Central memory CD4-positive, alpha-beta T cell (primary cell): ENCODE results near the gene FYCO1.
"Not testable (repeated sequence)": the region's sequence is repeated elsewhere in the genome, so short reads cannot be mapped to it uniquely, and the experiment has no call there.

Source experiments
- DNase-seq: peaks from one replicate; pipeline ENCODE4 v3.0.0; 2022

FYCO1 gene

DNA sequence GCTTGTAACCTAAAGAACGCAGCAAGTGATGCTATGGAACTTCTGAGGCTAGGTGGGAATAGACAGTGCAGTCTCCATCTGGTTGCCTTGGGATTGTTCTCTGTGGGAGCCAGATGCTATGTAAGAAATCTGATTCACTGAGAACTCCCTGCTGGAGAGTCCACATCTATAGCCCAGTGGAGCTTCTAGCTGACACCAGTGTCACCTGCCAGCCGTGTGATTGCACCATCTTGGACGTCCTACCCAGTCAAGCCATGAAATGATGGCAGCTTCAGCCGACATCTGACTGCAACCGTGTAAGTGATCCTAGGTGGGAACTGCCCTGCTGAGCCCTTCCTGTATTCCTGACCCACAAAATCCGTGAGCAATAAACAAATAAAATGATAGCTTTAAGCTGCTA lies 12.4 kb upstream of the FYCO1 start:
- no peak for DNase-seq

GRCh38 chr3:46007280-46007679 lies 11.7 kb upstream of the FYCO1 start:
- no peak for DNase-seq

DNA sequence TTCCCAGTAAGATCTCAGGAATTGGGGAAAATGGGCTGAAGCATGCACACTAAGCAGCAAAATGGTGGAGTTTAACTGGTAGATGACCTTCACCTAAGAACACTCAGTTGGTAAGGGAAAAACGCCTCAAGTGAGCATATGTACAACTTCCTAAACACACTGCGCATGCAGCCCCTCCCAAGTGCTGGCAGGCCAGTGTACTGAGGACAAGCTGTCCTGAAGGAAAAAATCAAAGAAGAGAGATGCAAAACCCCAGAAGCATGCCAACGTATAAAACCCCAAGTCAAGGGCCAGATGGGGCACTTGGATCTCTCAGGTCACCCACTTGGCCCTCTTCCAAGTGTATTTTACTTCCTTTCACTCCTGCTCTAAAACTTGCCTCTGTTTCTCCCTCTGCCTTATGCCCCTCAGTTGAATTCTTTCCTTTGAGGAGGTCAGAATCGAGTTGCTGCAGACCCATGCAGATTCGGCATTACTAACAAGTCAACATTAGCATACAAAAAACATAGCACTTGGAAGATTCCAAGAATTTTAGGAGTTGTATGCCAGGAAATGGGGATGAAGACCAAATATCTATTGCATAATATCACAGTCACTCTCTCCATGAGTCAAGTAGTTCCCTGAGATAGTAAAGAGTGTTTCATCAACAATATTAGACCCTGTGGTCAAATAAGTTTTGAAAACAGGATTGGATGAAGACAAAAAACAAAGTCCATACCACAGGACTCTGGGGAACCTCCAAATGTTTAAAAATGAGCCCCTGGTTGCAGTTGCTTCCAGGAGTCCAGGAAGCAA lies 10.8 kb upstream of the FYCO1 start:
- DNase-seq, result no peak

DNA sequence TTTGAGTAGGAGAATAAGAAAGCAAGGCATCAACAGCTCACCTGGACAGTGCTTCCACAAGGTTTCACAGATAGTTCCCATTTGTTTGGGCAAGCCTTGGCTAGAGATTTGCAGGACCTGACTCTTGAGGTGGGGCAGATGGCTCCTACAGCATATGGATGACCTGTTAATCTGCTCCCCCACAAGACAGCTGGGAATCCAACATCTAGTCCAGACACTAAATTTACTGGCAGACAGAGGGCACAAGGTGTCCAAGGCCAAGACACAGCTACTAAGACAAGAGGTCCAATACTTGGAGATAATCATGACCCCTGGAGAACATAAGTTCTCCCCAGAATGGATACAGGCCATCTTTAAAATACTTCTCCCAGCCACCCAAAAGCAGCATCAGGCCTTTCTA lies 8.1 kb upstream of the FYCO1 start:
- not testable (repeated sequence) for DNase-seq

GRCh38 chr3:46001178-46001577 lies 5.6 kb upstream of the FYCO1 start:
- no peak for DNase-seq

- no peak for DNase-seq
These were observed 2.3 kb upstream of the FYCO1 start for GRCh38 chr3:45997942-45998341.

- not testable (repeated sequence) for DNase-seq
These were observed 1.9 kb upstream of the FYCO1 start for GRCh38 chr3:45997499-45997898.

DNA sequence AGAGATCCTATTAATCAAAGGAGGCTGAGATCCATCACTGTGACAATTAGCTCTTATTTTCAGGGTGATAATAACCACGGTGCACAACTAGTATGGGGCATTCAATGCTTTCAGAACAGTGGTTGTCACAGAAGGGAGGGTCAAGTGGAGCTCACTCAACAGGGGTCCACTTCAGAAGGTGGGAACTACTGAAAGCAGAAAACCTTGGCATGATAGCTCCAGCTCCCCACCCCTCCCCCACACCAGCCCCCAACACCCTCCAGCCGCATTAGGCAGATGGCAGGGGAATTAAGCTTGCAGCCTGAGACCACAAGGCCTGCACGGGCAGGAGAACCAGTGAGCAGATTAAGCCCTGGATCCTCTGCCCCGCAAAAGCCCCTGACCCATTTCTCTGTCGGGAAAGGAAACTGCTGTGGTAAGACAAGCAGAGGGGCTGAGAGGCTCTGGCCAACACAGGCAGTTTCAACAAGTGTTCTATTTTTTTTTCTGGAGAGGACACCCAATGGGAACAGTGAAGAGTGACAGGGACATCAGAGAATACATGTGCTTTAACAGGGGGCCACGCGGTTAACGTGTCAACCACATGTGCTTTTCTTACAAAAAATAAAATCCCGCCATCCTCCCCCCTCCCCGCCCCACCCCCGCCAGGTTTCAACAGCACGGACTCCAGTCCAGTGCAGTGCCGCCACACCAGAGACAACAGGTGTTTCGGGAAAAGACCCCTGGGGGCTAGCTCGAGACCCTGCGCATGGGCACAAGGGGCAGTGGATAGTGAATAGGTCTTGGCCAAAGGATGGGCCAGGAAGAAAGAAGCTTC lies 997 bp downstream of the FYCO1 start:
- peak; percentile 61 for DNase-seq

DNA sequence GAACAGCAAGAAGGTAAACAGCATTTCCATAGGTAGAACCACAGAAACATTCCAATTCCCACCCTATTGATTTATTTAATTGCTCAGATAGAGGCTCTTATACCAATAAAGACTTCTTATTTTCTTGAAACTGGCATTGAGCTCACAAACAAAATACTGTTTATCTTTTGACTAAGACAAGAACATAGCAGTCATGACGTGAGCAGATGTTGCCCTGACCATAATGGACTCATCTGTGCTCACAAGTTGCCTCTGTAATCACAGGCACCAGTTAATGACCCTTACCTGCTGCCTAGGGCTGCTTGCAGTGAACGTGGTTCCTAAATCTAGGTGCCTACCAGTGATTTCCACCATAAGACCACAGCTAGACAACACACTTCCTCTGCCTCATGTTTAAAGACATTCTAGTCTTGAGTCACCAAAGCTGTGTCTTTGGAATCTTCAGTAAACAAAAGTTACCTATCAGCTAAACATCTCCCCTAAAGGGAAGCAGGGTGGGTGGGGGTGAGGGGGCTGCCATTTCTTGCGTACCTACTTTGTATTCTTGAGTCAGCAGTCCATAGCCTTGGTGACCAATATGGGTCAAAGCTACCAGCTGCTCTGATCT lies 2.1 kb downstream of the FYCO1 start:
- peak; percentile 51 for DNase-seq

GRCh38 chr3:45992821-45993221 lies 2.8 kb downstream of the FYCO1 start:
- no peak for DNase-seq

DNA sequence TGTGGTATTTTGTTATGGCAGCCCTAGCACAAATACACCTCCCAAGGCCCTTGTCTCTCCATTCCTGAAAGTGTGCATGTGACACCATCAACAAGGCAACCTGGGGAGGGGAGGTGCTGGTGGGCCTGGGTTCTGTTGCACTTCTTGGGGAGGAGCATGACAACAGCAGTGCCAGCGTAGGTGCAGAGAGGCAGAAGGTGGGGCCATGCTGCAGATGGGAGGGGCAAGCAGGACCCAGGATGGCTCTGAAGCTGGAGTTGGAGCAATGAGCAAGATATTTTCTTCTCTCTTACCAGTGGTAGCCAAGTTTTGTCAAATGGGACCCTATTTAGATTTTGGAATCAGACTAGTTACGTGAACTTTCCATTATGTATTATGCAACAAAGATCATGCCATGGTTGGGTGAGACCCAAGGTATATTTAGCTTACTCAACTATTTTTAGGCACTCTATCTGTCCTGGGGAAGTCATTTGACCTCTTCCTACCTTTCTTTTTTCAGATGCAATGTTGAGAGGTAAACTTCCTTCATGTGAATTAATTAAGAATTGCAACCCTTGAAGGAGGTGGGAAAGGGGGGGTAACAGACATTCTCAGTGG lies 3.4 kb downstream of the FYCO1 start:
- no peak for DNase-seq

DNA sequence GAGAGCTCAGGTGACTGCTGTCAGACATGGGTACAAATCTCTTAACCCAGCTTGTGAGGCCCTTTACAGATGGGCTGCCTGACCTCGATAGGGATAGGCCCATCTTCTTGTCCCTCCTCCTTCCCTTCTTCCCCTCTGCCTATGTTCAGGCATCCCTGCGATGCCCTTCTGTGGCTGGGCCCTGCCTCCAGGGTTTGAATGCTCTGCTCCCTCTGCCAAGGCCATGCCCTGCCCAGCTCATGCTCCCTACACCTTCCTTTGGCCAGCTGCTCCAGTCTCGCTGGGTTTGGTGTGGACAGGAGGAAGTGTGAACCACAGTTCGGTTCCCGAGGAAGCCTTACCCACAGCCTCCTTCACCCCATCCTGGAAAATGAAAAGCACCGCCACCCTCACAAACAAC lies 4.3 kb downstream of the FYCO1 start:
- DNase-seq, result no peak

DNA sequence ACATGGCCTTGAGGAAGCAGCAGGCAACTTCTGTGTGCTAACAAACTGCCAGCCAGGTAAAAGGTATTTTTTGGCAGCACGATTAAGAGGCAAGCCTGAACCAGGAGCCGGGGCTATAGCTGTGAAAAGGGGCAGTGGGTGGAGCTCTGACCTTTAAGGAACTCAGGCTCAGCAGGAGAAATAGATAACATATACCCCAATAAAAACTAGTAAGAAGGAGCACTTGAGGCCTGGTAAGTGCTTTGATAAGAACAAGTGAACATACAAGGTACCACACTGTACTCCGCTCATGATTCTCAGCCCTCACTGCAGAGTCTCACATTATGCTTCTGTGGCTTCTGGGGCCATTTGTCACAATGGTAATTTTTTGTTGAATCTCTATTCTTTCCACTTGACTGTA lies 5.4 kb downstream of the FYCO1 start:
- no peak for DNase-seq

- DNase-seq, result no peak
These were observed 6.8 kb downstream of the FYCO1 start for GRCh38 chr3:45988804-45989203.

DNA sequence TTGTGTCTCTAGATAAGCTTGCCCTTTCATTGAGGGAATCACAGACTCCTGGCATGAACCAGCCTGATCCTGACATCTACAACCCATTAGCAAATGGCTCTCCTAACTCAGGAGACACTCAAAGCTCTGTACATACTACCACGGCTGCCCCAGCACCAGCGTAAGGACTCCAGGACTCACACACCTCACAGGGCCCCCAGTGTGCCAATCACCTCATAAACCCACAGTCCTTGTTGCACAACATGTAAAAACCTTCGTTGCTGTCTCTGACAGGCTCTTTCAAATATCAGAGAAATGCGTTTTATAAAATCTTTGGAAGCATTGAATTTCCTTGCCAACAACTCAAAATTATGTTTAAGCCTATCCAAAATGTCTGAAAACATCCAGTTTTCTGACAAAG lies 7.3 kb downstream of the FYCO1 start:
- no peak for DNase-seq

DNA sequence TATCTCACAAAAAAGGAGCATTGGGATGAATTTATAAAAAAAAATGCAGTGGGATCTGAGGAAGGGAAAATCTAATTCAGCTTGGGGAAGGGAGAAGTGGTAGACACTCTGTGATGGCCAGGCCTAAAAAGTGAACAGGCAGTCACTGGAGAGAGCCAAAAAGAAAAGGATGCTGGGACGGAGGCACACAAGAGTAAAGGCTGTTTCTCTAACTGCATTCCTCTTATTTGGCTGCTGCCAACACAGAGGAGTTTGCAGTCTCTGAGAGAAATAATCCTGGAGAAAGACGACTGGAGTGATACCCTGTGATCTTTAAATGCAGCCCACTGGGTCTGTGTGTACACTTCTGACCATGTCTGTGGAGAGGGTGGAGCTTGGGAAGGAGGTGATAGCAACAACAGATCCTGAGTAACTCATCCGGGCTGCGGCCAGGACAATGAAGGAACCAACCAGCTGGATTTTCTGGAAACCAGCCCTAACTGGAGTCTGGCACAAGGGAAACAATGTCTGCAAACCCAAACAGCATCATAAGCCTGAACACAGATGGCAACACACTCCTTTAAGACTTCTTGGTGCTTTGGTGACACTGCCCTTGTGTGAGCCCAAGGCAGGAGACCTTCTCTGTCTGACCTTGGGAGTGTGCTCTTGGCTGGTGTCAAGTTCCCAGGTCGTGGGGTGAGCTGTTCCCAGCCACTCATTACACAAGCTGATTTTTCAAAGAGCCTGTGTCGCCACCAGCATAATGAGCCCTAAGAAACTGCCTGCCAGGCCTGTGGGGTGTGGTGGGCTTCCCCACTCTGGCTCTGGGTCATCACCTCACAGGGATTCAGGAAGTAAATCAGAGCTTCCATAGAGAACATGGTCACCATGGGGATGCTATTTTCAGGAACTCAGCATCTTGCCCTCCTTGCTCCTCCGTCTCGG lies 8.0 kb downstream of the FYCO1 start:
- DNase-seq, result no peak

DNA sequence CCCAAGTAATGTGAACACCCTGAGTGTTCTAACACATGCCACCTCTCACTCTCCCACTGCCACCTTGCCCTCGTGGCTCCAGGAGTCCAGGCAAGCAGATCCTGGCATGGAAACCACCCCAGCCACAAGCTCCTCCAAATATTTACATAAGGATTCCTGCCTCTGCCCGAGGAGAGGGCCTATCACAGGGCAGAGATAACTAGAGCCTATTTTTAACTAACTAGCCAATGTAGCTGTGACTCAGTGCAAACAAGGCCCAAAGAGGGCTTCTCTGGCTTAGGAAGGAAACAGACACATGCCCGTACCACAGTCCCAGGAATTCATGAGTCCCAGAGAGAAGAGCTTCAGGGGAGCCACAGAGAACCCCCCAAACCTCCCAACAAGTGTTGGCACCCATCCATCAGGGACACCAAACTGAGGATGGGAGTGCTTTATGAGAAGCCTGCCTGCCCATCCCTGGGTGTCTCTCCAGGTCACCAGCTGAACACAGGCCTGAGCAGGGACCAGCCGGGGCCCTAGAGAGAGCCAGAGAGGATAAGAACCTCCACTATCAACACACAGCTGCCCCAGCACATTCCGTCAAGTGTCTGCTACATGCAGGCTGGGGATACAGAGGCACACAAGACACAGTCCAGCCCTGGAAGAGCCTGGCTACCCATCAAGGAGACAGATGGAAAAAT lies 9.2 kb downstream of the FYCO1 start:
- DNase-seq, result no peak

GRCh38 chr3:45985532-45986302 lies 9.9 kb downstream of the FYCO1 start:
- DNase-seq, result no peak

DNA sequence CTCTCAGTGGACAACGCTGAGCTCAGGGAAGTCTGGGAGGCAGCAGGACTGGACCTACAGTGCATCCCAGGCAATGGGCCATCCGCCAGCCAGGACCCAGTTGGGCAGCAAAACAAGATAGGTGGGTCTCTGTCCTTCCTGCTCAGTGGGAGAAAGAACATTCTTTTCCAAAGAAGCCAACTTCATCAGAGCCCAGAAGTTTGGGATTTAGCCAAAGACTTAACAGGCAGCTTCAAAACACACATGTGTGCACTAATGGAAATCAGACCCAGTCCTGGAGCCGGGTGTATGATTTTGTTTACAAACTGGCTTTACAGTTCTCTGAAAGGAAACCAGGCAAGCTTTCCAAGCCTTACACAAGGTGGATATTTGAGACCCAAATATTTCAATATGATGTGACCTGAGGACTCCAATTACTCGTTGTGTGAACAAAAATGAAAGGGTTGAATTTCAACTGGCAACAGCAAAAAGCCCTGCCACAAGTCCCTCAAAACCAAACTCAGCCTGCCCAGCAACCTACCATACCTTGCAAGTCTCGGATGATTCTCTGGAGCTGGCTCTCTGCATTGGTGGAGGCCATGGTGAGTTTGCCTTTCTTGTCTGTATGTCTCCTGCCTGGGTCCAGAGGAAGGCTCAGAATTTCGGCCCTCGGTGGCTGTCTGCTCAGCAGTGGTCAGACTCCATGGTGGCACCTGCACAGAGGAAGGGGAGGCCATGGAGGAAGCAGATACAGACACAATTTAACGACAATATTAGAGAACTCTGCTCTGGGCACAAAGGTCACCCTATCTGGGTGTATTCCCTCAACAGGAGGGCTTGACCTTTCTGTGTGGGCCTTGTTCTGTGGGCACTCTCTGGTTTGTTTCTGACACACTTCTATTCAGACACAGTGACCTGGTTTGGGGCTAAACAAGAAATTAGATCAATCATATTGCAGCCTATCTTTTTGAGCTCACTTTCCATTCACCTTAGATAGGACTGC lies 11.0 kb downstream of the FYCO1 start:
- DNase-seq, result no peak

DNA sequence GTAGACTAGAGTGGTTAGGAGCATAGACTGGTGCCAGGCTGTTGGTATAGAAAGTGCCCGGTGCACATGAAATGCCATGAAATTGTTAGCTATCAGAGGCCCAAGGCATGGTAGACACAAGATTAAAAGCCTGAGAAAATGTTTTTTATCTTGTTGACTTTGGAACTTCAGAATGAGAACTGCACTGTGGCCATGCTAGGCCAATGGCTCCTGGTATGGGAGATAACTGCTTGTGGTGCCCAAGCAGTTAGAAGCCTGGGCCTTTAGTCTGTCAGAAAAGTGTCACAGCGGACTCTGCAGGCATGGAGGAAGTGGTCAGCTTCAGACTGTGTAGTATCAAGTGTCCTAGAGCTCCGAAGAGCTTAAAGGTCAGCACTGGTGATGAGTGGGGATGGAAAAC lies 11.9 kb downstream of the FYCO1 start:
- no peak for DNase-seq
